GM18909 (cell line): Measurements from ENCODE around the gene WFDC12.

ENCODE experiments used
- ATAC-seq: cut with Tn5 transposase; IDR thresholded peaks from one replicate; pipeline ENCODE4 v1.9.1; 2021; ENCODE audit warnings: mild to moderate bottlenecking; ENCODE audit not compliant: unreplicated experiment, poor library complexity

Gene WFDC12

GRCh38 chr20:45094201-45094600 is 30.1 kb downstream of the WFDC12 start:
- no peak for ATAC-seq

- no peak for ATAC-seq
These were observed 31.4 kb downstream of the WFDC12 start for GRCh38 chr20:45092898-45093297.

GRCh38 chr20:45091366-45091765 is 32.9 kb downstream of the WFDC12 start:
- no peak for ATAC-seq

- ATAC-seq: no peak
These were observed 33.8 kb downstream of the WFDC12 start for GRCh38 chr20:45090481-45090880.

GRCh38 chr20:45088247-45088646 is 36.0 kb downstream of the WFDC12 start:
- ATAC-seq: no peak

DNA sequence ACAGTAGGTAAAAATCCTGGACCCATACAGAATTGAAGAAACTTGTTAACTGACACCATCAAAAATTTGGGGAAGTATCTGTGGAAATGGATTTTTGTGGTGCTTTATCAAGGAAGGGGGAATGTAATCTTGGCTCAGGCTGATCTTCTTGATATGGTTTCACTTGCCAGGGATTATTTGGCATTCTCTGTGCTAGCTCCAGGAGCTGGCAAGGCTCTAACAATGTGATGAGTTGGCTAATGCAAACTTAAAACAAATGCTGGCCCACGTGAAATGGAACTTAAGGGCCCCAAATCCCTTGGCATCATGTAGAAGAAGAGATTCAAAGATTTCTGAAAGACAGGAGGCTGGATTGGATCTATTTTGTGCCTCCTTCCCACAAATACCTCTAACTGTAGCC is 36.5 kb downstream of the WFDC12 start:
- ATAC-seq: no peak

DNA sequence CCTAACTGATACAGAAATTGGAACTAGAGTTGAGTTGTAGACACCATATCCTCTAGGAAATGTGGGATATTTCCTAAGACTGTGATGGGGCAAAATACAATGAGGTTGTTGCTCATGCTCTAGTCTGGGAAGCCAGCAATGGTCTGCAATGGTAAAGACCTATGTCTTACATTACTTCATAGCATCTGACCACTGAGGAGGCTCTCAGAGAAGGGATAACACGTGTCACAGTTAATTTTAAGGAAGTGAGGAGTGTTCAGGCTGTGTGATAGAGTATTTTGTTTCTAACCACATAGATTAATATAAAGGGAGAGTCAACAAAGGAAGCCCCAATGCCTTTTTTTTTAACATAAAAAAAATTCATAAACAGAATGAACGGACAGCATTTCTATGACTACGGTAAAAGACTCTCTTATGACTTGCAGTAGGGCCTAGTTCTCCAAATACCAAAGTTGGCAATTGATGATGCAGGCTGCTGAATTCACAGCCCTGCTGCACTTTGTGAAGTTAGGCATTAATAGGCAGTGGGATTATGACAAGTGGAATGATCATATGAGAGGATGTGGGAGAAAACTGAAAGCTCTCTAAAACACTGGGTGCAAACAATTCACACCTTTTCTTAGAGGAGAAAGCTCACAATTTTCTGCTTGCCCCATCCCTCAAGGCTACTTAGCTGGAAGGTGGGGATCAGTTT is 37.0 kb downstream of the WFDC12 start:
- ATAC-seq: no peak

DNA sequence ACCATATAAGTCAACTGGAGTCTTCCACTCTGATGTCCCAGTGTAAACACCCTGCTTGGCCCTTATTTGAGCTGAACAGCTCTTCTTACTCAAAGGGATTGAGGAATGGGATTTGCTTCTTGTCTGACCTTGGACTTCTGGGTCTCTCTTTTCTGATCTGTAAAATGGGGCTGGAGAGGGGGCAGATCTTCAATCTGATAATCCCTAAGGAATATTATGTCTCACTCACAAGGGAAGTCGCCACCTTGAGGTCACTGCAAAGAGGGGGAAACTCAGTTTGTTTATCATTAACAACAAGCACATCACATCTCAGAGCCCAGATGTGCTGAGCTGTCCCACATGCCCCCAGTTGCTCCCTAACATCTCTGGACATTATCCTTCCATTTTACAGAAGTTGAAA is 38.4 kb downstream of the WFDC12 start:
- no peak for ATAC-seq

GRCh38 chr20:45085289-45085688 is 39.0 kb downstream of the WFDC12 start:
- no peak for ATAC-seq

DNA sequence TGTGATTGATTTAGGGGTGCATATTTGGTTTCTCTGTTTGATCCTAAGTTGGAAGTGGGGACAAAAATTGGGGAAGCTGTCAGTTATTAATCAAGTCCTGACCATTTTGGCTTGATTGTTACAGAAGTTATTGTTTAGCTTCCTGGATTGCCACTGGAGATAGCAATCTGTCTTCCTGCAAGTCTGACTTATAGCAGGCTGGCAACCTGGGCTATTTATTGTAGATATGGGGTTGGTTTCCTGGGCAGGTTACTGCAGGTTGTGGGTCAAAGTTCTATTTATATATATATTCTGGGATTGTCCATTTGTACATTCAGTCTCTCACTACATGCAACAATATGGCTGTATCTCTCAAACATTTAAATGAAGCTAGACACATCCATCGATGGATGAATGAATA is 41.1 kb downstream of the WFDC12 start:
- no peak for ATAC-seq

GRCh38 chr20:45082468-45082867 is 41.8 kb downstream of the WFDC12 start:
- no peak for ATAC-seq

- no peak for ATAC-seq
These were observed 43.2 kb downstream of the WFDC12 start for GRCh38 chr20:45080867-45081624.

GRCh38 chr20:45077559-45077958 is 46.7 kb downstream of the WFDC12 start:
- ATAC-seq: no peak
